ENCODE measurements around the gene IMP4. TPM values are rescaled to one million over a fixed set of nuclear protein-coding genes. Genes with fewer than 3 reads are reported as not detected.
A peak's percentile ranks its signal among the peaks of the same experiment; 100 is the strongest.

Gene IMP4
- total RNA-seq, 1 donor: 55.7 TPM

- Histone ChIP-seq H3K27ac (ENCODE audit: low read depth, low read length) (no peak overlapping the region), H3K4me1 (ENCODE audit: insufficient read depth, low read length) (peaks cover 23% of the 10 kb centered on the region), H4K20me1 (ENCODE audit: insufficient read depth, low read length) (peaks cover 8% of the 10 kb centered on the region), H3K4me2 (ENCODE audit: insufficient read depth, low read length) (no peak overlapping the region), H3K27me3 (ENCODE audit: insufficient read depth, low read length) (no peaks in the 10 kb centered on the region), H3K9me3 (ENCODE audit: low read depth, low read length) (no peaks in the 10 kb centered on the region), H2AFZ (ENCODE audit: low read length) (no peak overlapping the region), H3K36me3 (ENCODE audit: insufficient read depth, low read length) (peaks cover 4% of the 10 kb centered on the region), H3K79me2 (ENCODE audit: insufficient read depth, low read length) (peaks cover 35% of the 10 kb centered on the region), H3K4me3 (ENCODE audit: insufficient read depth, low read length) (no peak overlapping the region)
- no peak for DNase-seq (ENCODE audit: insufficient read length, low spot score, missing footprints)
- no peak for TF ChIP-seq CTCF (IDR thresholded peaks at IDR 0.05; ENCODE audit: extremely low read depth, low read depth, low read length)
These were observed 27.8 kb downstream of the IMP4 start for GRCh38 chr2:130370490-130370889.

DNA sequence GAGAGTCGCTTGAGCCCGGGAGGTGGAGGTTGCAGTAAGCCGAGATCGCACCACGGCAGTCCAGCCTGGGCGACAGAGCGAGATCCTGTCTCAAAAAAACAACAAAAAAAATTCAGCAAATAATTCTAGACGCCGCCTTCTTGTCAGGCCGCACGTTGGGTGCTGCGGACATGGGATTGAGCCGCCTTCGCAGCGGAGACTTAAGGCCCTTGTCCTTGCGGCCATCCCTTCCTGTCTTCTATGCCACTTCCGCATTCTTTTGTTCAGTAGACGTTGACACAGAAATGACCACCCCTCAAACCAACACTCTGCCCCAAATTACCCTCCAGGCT lies 29.0 kb downstream of the IMP4 start:
- peak overlapping the region; percentile 98 for H3K4me2 ChIP-seq (ENCODE audit: insufficient read depth, low read length)
- peaks cover 47% of the 10 kb centered on the region for H3K79me2 ChIP-seq (ENCODE audit: insufficient read depth, low read length)
- peak overlapping the region; percentile 67 for H3K27ac ChIP-seq (ENCODE audit: low read depth, low read length)
- peak overlapping the region; percentile 97 for H3K4me3 ChIP-seq (ENCODE audit: insufficient read depth, low read length)
- H4K20me1 ChIP-seq (ENCODE audit: insufficient read depth, low read length): peaks cover 19% of the 10 kb centered on the region
- H2AFZ ChIP-seq (ENCODE audit: low read length): peak overlapping the region; percentile 98
- DNase-seq (ENCODE audit: insufficient read length, low spot score, missing footprints): no peak
- H3K27me3 ChIP-seq (ENCODE audit: insufficient read depth, low read length): no peaks in the 10 kb centered on the region
- no peak for TF ChIP-seq CTCF (IDR thresholded peaks at IDR 0.05; ENCODE audit: extremely low read depth, low read depth, low read length)
- H3K36me3 ChIP-seq (ENCODE audit: insufficient read depth, low read length): peaks cover 14% of the 10 kb centered on the region
- H3K4me1 ChIP-seq (ENCODE audit: insufficient read depth, low read length): peaks cover 23% of the 10 kb centered on the region
- no peaks in the 10 kb centered on the region for H3K9me3 ChIP-seq (ENCODE audit: low read depth, low read length)

DNA sequence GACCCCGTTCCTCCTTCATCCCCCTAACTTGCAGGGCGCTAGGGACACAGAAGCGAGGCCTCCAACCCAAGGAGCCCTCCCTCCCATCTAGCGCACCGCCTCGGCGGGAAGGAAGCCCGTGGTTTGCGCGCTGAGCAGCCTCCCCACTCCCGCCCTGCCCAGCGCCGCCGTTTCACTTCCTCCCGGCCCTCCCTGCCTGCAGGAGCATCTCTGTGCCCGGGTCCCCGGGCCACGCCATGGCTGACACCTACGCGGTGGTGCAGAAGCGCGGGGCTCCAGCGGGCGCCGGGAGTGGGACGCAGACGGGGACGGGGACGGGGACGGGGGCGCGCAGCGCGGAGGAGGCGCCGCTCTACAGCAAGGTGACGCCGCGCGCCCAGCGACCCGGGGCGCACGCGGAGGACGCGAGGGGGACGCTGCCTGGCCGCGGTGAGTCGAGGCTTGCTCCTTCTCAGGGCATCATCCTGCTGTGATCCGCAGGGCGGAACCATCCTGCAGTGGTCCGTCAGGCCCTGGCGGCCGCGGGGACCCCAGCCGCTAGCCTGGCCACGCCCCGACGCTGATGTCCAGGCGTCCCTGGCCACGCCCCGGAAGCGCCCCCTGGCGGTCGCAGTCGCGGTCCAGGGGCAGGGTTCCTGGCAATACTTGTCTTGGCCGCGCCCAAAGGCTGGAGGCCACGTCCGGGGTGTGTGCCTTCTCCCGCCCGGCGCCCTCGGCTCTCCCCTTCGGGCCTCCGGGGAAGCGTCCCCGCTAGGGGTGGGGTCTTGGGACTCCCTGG lies 29.5 kb downstream of the IMP4 start:
- H3K4me2 ChIP-seq (ENCODE audit: insufficient read depth, low read length): peak overlapping the region; percentile 98
- peaks cover 23% of the 10 kb centered on the region for H3K4me1 ChIP-seq (ENCODE audit: insufficient read depth, low read length)
- peaks cover 17% of the 10 kb centered on the region for H3K36me3 ChIP-seq (ENCODE audit: insufficient read depth, low read length)
- no peaks in the 10 kb centered on the region for H3K27me3 ChIP-seq (ENCODE audit: insufficient read depth, low read length)
- H3K27ac ChIP-seq (ENCODE audit: low read depth, low read length): peak overlapping the region; percentile 67
- H3K79me2 ChIP-seq (ENCODE audit: insufficient read depth, low read length): peaks cover 51% of the 10 kb centered on the region
- H3K9me3 ChIP-seq (ENCODE audit: low read depth, low read length): no peaks in the 10 kb centered on the region
- peak; percentile 68 for TF ChIP-seq CTCF (IDR thresholded peaks at IDR 0.05; ENCODE audit: extremely low read depth, low read depth, low read length)
- H2AFZ ChIP-seq (ENCODE audit: low read length): peak overlapping the region; percentile 98
- H4K20me1 ChIP-seq (ENCODE audit: insufficient read depth, low read length): peaks cover 23% of the 10 kb centered on the region
- peak; percentile 98 for DNase-seq (ENCODE audit: insufficient read length, low spot score, missing footprints)
- H3K4me3 ChIP-seq (ENCODE audit: insufficient read depth, low read length): peak overlapping the region; percentile 97

All from osteoblast (primary cell).